NCI-H526 (cell line): Measurements from ENCODE around the gene ASIC4.
A peak's percentile ranks its signal among the peaks of the same experiment; 100 is the strongest.

Experiments
- DNase-seq, 2 experiments: peaks; one replicate each; lab custom pipeline; 2025; lab: John Stamatoyannopoulos, UW

Gene ASIC4

GRCh38 chr2:219480004-219480403 lies 34.3 kb upstream of the ASIC4 start:
- no peak for DNase-seq

DNA sequence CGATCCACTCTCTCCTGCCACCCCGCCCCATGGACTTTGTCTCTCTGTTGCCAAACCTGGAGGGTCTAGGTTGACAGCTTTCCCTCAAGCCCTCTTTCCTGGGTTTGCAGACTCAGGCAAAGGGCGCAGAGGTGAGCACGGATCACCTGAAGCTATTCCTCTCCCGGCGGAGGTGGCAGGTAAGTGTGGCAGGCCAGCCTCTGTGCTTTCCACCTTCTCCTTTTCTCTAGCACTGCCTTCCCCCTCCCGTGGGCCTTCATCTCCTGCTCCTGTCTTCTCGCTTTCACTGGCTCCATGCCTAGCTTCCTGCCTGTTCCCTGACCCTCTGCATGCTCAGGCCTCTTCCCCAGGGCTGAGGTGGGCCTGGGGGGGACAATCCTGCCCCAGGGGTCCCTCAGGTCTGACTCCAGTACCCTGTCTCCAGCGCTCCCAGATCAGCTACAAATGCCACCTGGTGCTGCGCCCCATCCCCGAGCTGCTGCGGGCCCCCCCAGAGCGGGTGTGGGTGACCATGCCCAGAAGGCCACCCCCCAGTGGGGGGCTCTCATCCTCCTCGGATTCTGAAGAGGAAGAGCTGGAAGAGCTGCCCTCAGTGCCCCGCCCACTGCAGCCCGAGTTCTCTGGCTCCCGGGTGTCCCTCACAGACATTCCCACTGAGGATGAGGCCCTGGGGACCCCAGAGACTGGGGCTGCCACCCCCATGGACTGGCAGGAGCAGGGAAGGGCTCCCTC lies 31.4 kb upstream of the ASIC4 start:
- DNase-seq = no peak

GRCh38 chr2:219483451-219484342 lies 30.6 kb upstream of the ASIC4 start:
- DNase-seq = peak in 1 of 2 experiments; percentile 52

GRCh38 chr2:219484343-219485200 lies 29.7 kb upstream of the ASIC4 start:
- DNase-seq = peak in 1 of 2 experiments; percentile 52

DNA sequence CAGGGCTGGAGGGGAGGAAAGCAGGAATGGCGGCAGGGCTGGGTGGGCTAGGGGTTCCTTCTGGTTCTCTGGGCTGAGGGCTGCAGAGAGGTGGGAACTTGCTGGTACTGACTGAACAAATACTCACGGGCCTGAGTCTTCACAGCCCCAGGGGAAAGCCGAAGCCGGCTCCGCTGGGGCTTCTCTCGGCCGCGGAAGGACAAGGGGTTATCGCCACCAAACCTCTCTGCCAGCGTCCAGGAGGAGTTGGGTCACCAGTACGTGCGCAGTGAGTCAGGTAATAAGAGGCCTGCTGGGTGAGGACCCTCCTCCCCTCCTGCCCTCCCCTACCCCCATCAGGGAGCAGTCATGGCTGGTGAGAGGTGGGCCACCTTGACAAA lies 29.1 kb upstream of the ASIC4 start:
- DNase-seq = no peak

DNA sequence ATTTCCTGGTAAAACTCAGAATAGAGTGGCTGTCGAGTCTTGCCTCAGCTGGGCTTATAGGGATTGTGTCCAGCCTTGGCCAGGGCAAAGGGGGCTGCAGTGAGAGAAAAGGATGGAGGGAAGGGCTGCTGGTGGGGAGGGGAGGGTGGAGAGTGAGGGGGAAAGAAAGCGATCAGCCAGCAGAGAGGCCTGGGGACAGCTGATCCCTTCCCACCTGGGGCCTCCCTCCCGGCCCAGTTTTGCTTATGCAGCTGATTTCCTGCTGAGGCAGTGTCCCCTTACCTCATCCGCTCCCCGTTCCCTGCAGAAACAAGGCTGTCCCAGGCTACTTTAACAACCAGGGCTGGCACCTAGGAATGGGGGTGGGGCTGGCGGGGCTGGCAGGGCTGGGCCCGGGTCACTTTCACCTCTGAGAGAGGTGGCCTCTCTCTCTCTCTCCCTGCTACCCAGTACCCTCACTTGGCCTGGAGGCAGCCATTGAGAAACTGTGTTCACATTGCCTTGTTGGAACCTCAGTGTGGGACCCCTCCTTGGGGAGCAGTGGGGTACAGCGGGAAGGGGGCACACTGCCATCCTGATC lies 27.8 kb upstream of the ASIC4 start:
- DNase-seq = peak in 1 of 2 experiments; percentile 34

DNA sequence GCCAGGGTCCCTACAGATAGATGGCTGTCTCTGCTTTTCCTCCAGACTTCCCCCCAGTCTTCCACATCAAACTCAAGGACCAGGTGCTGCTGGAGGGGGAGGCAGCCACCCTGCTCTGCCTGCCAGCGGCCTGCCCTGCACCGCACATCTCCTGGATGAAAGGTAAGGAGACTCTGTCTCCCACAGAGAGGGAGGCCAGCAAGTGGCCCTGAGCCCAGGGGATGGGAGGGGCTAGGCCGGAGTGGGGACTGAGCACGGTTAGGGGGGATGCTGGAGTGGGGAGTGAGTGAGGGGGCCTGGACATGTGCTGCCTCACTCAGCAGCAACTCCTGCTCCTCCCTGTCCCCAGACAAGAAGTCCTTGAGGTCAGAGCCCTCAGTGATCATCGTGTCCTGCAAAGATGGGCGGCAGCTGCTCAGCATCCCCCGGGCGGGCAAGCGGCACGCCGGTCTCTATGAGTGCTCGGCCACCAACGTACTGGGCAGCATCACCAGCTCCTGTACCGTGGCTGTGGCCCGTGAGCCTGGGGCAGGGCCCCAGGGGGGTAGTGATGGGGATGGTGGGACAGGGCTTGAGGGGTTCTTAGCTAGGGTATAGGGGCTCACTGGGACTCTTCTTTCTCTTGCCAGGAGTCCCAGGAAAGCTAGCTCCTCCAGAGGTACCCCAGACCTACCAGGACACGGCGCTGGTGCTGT lies 26.0 kb upstream of the ASIC4 start:
- no peak for DNase-seq

- DNase-seq = no peak
Measured at GRCh38 chr2:219488844-219489194, 25.5 kb upstream of the ASIC4 start.

DNA sequence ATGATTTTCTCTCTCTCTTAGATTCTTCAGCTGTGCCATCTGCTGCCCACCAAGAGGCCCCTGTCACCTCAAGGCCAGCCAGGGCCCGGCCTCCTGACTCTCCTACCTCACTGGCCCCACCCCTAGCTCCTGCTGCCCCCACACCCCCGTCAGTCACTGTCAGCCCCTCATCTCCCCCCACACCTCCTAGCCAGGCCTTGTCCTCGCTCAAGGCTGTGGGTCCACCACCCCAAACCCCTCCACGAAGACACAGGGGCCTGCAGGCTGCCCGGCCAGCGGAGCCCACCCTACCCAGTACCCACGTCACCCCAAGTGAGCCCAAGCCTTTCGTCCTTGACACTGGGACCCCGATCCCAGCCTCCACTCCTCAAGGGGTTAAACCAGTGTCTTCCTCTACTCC lies 25.0 kb upstream of the ASIC4 start:
- DNase-seq = no peak

DNA sequence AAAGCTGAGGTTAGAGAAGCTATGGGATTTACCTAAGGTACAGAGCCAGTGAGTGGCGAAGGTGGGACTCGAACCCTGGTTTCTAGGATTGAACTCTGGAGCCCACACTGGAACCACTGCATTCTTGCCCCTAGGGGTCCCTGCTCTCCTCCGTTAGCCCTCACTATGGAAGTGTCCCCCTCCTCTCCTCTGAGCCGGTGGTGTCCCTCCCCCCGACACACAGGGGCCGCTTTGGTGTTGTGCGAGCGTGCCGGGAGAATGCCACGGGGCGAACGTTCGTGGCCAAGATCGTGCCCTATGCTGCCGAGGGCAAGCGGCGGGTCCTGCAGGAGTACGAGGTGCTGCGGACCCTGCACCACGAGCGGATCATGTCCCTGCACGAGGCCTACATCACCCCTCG lies 24.1 kb upstream of the ASIC4 start:
- DNase-seq = no peak

- no peak for DNase-seq
Measured at GRCh38 chr2:219490600-219491130, 23.6 kb upstream of the ASIC4 start.

DNA sequence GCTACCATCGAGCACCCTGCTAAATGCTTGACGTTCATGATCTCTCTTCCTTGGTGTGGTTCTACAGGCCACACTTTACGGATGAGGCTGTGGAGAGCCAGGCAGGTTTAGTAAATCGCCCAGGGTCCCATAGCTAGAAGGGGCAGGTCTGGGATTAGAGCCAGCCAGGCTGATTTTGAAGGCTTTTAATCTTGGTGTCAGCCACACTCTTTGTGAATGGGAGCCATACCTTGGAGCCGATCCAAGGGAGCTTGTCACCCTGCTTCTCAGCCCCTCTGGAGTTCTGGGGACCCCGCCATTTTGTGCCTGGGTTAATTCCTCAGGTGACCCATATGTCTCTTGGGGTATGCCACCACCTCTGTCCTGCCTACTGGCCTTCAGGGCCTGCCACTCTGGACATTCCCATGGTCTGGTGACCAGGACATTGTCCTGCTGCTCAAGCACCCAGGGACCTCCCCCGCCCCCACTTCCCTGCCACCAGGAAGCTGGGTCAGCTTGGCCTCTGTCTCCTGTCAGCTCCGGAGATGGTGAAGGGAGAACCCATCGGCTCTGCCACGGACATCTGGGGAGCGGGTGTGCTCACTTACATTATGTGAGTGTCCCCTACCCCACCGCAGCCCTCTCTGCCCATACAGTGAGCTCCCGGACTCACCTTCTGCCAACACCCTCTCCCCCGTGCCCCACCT lies 22.9 kb upstream of the ASIC4 start:
- no peak for DNase-seq

- no peak for DNase-seq
Measured at GRCh38 chr2:219492575-219492974, 21.7 kb upstream of the ASIC4 start.

DNA sequence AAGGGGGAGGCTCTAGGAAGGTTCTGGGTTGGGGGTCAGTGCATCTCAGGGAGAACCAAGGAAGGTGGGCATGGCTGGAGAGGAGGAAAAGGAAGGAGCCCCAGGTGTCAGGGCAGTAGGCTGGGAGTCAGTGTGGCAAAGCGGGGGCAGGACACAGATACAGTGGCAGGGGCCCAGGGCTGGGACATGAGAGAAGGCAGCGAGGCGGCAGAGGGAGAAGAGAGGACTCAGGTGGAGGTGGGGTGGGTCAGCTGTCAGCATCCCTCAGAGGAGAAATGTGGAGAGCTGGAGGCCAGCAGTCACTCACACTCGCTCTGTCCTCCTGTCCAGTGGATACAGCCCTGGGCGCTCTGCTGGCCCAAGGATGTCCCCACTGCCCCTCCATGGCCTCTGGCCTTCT lies 21.2 kb upstream of the ASIC4 start:
- DNase-seq = no peak

- no peak for DNase-seq
Measured at GRCh38 chr2:219494952-219495530, 19.2 kb upstream of the ASIC4 start.

DNA sequence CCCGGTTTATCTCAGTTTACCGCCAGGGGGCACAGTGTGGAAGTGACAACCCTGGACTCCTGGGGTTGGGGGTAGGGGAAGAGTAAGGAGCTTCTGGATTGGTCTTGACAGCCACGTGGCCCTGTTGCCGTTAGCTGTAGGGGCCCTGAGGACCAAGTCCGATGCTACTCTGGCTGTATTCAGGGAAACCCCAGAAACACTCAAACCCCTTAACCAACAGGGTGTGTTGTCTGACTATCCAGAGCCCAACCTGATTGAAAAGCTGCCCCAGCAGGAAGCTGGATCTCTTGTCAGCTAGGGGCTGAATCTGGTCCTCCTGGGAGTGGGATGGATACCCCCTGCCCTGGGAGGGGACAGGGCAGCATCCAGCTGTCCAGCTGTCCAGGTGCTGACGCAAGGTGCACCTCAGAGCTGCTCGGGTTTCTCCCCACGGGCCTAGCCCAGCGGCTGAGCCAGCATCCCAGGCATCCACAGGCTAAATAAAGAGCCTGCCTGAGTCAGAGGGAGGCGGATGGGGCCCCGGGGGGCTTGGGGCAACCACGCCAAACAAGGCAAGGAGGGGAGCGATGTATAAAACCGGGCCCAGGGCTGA lies 18.7 kb upstream of the ASIC4 start:
- peak; percentile 33 to 80 for DNase-seq

GRCh38 chr2:219496247-219496824 lies 17.9 kb upstream of the ASIC4 start:
- DNase-seq = no peak

DNA sequence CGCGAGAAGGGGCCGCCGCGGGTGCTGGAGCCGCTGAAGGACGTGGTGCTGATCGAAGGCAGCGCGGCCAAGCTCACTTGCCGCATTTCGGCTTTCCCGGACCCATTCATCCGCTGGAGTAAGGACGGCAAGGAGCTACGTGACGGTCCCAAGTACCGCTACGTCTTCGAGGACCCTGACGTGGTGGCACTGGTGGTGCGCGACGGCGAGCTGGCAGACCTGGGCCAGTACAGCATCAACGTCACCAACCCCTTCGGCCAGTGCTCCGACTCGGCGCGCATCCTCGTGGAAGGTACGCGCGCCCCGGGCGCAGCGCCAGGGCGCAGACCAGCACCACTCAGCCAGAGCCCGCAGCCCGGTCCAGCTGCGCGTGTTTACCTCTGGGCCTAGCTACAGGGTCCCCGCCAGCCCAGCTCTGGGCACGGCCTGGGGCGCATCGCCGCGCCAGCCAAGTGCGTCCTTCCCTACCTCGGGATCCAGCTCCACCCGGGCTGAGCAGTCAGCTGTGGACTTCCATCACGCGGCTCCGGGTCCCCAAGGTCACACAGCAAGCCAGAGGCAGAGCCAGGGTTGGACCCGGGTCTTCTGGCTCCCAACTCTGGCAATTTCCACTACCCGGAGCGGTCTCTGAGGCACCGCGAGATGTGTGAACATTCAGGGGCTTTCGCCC lies 17.3 kb upstream of the ASIC4 start:
- peak in 1 of 2 experiments; percentile 26 for DNase-seq
